GM12878 (cell line): ENCODE results near the gene R3HDM2. TPM values are rescaled to one million over a fixed set of nuclear protein-coding genes. Genes with fewer than 3 reads are reported as not detected.

Experiments used
- ATAC-seq: fragments of 200-7000 bp; cut with Tn5 transposase; 3 replicates; pipeline ENCODE4 v1.9.1; 2020; ENCODE audit warnings: mild to moderate bottlenecking, moderate library complexity
- BruUV-seq: library from RNA; stranded (reverse); fragments of 400-500 nt; replicated peaks from 2 replicates; lab custom pipeline; 2021; lab: Mats Ljungman, UMichigan
- CTCF ChIA-PET: fragments of 300-600 bp; sonication (Branson Sonifier 250); formaldehyde crosslinking; extraction: SDS; loops from one replicate; lab custom pipeline; 2021; ENCODE audit warnings: inconsistent platforms; lab: Yijun Ruan, JAX
- POLR2A ChIA-PET: fragments of 350-600 bp; formaldehyde crosslinking; extraction: SDS; loops from one replicate; lab custom pipeline; 2021; ENCODE audit warnings: inconsistent platforms; lab: Charles Lee
- RAD21 ChIA-PET: fragments of 300-600 bp; sonication (Branson Sonifier 250); formaldehyde crosslinking; loops from one replicate; lab custom pipeline; 2023; ENCODE audit warnings: antibody characterized with exemption; ENCODE audit not compliant: unreplicated experiment; lab: Charles Lee
- SMC1A ChIA-PET: fragments of 300-600 bp; sonication (Branson Sonifier 250); formaldehyde crosslinking; loops from one replicate; lab custom pipeline; 2023; ENCODE audit not compliant: unreplicated experiment, uncharacterized antibody; lab: Charles Lee
- DNase-seq: peaks from one replicate; pipeline ENCODE4 v3.0.0-alpha.2; 2011; ENCODE audit warnings: low read depth, low spot score
- FAIRE-seq: peaks from 3 replicates; lab custom pipeline; 2011; peaks lifted over from hg19 to GRCh38; lab: Jason Lieb, UNC
- H2AFZ ChIP-seq: 2 replicates; pipeline ENCODE4 v1.6.0; 2011; ENCODE audit warnings: low read depth, low read length, control low read depth; ENCODE audit not compliant: control insufficient read depth
- H3K27ac ChIP-seq: 2 replicates; pipeline ENCODE4 v1.5.1; 2011; ENCODE audit warnings: control low read depth; ENCODE audit not compliant: control insufficient read depth, insufficient read depth
- H3K27me3 ChIP-seq, 2 experiments: replicated peaks in 1 of 2; 2 replicates each; pipeline versions ENCODE4 v1.6.0 to v1.6.1; 2011; ENCODE audit warnings: low read length in 1 of 2; ENCODE audit not compliant: control insufficient read depth in 2 of 2, insufficient read depth in 2 of 2
- H3K36me3 ChIP-seq, 2 experiments: 2 replicates each; pipeline ENCODE4 v1.5.1; 2011; ENCODE audit warnings: low read length in 1 of 2; ENCODE audit not compliant: control insufficient read depth in 2 of 2, insufficient read depth in 2 of 2
- H3K4me1 ChIP-seq: 2 replicates; pipeline ENCODE4 v1.6.1; 2011; ENCODE audit warnings: mild to moderate bottlenecking, low read length, moderate library complexity, mixed read lengths; ENCODE audit not compliant: control insufficient read depth, insufficient read depth
- H3K4me2 ChIP-seq: 2 replicates; pipeline ENCODE4 v1.6.0; 2011; ENCODE audit warnings: control low read depth; ENCODE audit not compliant: control insufficient read depth, insufficient read depth
- H3K4me3 ChIP-seq: fragments of 200-600 bp; sonication (generic); 2 replicates; pipeline ENCODE4 v1.5.1; 2016
- H3K79me2 ChIP-seq: 2 replicates; pipeline ENCODE4 v1.6.0; 2011; ENCODE audit warnings: low read length; ENCODE audit not compliant: control insufficient read depth, insufficient read depth
- H3K9ac ChIP-seq: 2 replicates; pipeline ENCODE4 v1.8.0; 2011; ENCODE audit warnings: low read length, control low read depth, mixed read lengths; ENCODE audit not compliant: control insufficient read depth, insufficient read depth
- H3K9me3 ChIP-seq: replicated peaks from 3 replicates; pipeline ENCODE4 v1.5.1; 2011; ENCODE audit warnings: mild to moderate bottlenecking, low read length; ENCODE audit not compliant: control insufficient read depth, insufficient read depth
- H4K20me1 ChIP-seq: 2 replicates; pipeline ENCODE4 v1.6.0; 2011; ENCODE audit not compliant: control insufficient read depth, insufficient read depth
- BCL11A ChIP-seq: IDR thresholded peaks from 2 replicates; pipeline ENCODE4 v1.6.1; 2011; ENCODE audit warnings: low read depth, low read length
- BHLHE40 ChIP-seq, 2 experiments: fragments of 450-650 bp in 1 of 2; IDR thresholded peaks; 2 replicates each; pipeline ENCODE4 v1.6.1; 2011 to 2017; ENCODE audit warnings: low read depth in 2 of 2, borderline replicate concordance in 1 of 2, improper control_type of control experiment in 1 of 2, low read length in 1 of 2, mild to moderate bottlenecking in 1 of 2
- CHD2 ChIP-seq: IDR thresholded peaks from 2 replicates; pipeline ENCODE4 v1.6.1; 2011; ENCODE audit warnings: low read depth, low read length, improper control_type of control experiment, borderline replicate concordance
- CTCF ChIP-seq, 3 experiments: IDR thresholded peaks in 2 of 3; conservative IDR thresholded peaks in 1 of 3; 2 replicates each; pipeline ENCODE4 v1.5.1; 2011; ENCODE audit warnings: low read depth in 3 of 3, low read length in 3 of 3, mild to moderate bottlenecking in 3 of 3, control low read depth in 2 of 3, moderate library complexity in 2 of 3, inconsistent platforms in 1 of 3, mixed read lengths in 1 of 3; ENCODE audit not compliant: control insufficient read depth in 2 of 3, insufficient read depth in 1 of 3; ENCODE audit errors: extremely low read depth in 1 of 3
- MAX ChIP-seq: IDR thresholded peaks from 2 replicates; pipeline ENCODE4 v1.6.1; 2012; ENCODE audit warnings: low read depth, low read length, improper control_type of control experiment
- NR2F1 ChIP-seq: fragments of 450-650 bp; conservative IDR thresholded peaks from 2 replicates; pipeline ENCODE4 v1.6.1; 2017; ENCODE audit warnings: mild to moderate bottlenecking
- POLR2A ChIP-seq: IDR thresholded peaks from 2 replicates; pipeline ENCODE4 v1.6.1; 2011; ENCODE audit warnings: low read depth, mild to moderate bottlenecking, low read length
- POLR2AphosphoS5 ChIP-seq: IDR thresholded peaks from 2 replicates; pipeline ENCODE4 v1.6.1; 2011; ENCODE audit warnings: mild to moderate bottlenecking, low read length, inconsistent platforms
- RUNX3 ChIP-seq: IDR thresholded peaks from 2 replicates; pipeline ENCODE4 v1.6.1; 2012; ENCODE audit warnings: low read length, inconsistent platforms
- SMARCA5 ChIP-seq: fragments of 450-650 bp; IDR thresholded peaks from 2 replicates; pipeline ENCODE4 v1.6.1; 2017; ENCODE audit warnings: mild to moderate bottlenecking
- SMC3 ChIP-seq: IDR thresholded peaks from 2 replicates; pipeline ENCODE4 v1.6.1; 2011; ENCODE audit warnings: low read length, improper control_type of control experiment, borderline replicate concordance
- SP1 ChIP-seq: IDR thresholded peaks from one replicate; pipeline ENCODE4 v1.6.1; 2011; ENCODE audit warnings: low read depth, low read length
- SREBF1 ChIP-seq: IDR thresholded peaks from 2 replicates; pipeline ENCODE4 v1.6.1; 2012; ENCODE audit warnings: mild to moderate bottlenecking, low read length
- YY1 ChIP-seq: IDR thresholded peaks from 2 replicates; pipeline ENCODE4 v1.6.1; 2011; ENCODE audit warnings: low read depth, mild to moderate bottlenecking, low read length
- WGBS: methylation state at CpG from one replicate; pipeline ENCODE4 v1.1.6; 2016; ENCODE audit warnings: low lambda C conversion rate; ENCODE audit not compliant: insufficient replicate concordance, insufficient coverage; ENCODE audit errors: missing lambda C conversion rate; 5-methylcytosine and 5-hydroxymethylcytosine counted together
- in situ Hi-C: fragments of 300-500 bp; cut with MboI; formaldehyde crosslinking; loops from 9 replicates; pipeline ENCODE4 v1.14.3; 2018; ENCODE audit warnings: mixed read lengths
- intact Hi-C: fragments of 100-400 bp; cut with micrococcal nuclease; formaldehyde crosslinking; loops from one replicate; pipeline ENCODE4 v1.14.2; 2022; ENCODE audit not compliant: unreplicated experiment
- polyA plus RNA-seq, 11 experiments: library from polyadenylated mRNA; depleted of rRNA in 4 of 11; unstranded in 6 of 11; stranded (reverse) in 5 of 11; fragments of >200 nt; fragmentation: Nextera tagmentation in 4 of 11; fragmentation: Illumina TruSeq in 1 of 11; extraction: Ambion mirVana in 4 of 11; extraction: Trizol in 1 of 11; gene quantifications; 1 replicate in 1 of 11; 2 replicates in 10 of 11; pipeline versions ENCODE4 v1.2.1 to v1.2.3, GENCODE V29; 2011 to 2016; ENCODE audit warnings: inconsistent platforms in 2 of 11, missing spikeins in 2 of 11, low read depth in 1 of 11
- total RNA-seq, 4 experiments: library from RNA; depleted of rRNA in 3 of 4; stranded (reverse); fragments of >200 nt in 3 of 4; fragmentation: Illumina TruSeq in 1 of 4; extraction: Trizol in 1 of 4; gene quantifications; 2 replicates each; pipeline versions ENCODE4 v1.2.1 to v1.2.3, GENCODE V29; 2013 to 2021
- TF ChIP-seq, protein P1 (sequence below): fragments of 450-650 bp; IDR thresholded peaks from 2 replicates; pipeline ENCODE4 v1.6.1; 2018; ENCODE audit warnings: borderline replicate concordance, mild to moderate bottlenecking; ENCODE audit not compliant: partially characterized antibody
- TF ChIP-seq, protein P2 (sequence below): fragments of 450-650 bp; IDR thresholded peaks from 2 replicates; pipeline ENCODE4 v1.6.1; 2017; ENCODE audit warnings: low read depth, mild to moderate bottlenecking, moderate library complexity

R3HDM2 gene
- total and polyA plus RNA-seq, 10 of the 15 experiments (the other 5 are each of a cell fraction or from before 2014, with no cell fraction given): 4.6 to 26.1 (median 11.2) TPM

GRCh38 chr12:57476162-57476992, 45.5 kb upstream of the R3HDM2 start:
- no peaks in the 10 kb centered on the region for H3K9me3 ChIP-seq
- peak overlapping the region; percentile 99 for H3K4me2 ChIP-seq
- H3K9ac ChIP-seq: peak overlapping the region; percentile 74
- peak; percentile 62 for ATAC-seq
- intact Hi-C loops (loop anchor here (5.0 to 10.0 kb wide), 2 partner anchors 46 to 278 kb away; partner anchors contain the start of genes CDK4, DDIT3, MARCHF9 and MBD6), in situ Hi-C loops (no loop called here)
- RAD21 ChIA-PET: interaction anchor here (0.6 to 2.0 kb wide), 10 partner anchors 11 to 1659 kb away, joined by 3 to 15 read pairs (median 4); partner anchors contain the start of genes DDIT3, GLI1, INHBE and MARS1
- POLR2A ChIA-PET: interaction anchor here (0.6 to 2.5 kb wide), 10 partner anchors 9 to 247 kb away, joined by 3 to 16 read pairs (median 8); partner anchors contain the start of genes DCTN2, DDIT3, INHBE and SHMT2
- peaks cover 44% of the 10 kb centered on the region for H3K79me2 ChIP-seq
- BruUV-seq: no TSS peak
- no peak for FAIRE-seq
- H3K36me3 ChIP-seq: peaks cover 1 to 25% of the 10 kb centered on the region in 2 experiments
- no peak for DNase-seq
- peaks cover 34% of the 10 kb centered on the region for H3K4me1 ChIP-seq
- SMC1A ChIA-PET: interaction anchor here (0.6 to 2.2 kb wide), 9 partner anchors 10 to 158 kb away, joined by 3 to 18 read pairs (median 8); partner anchors contain the start of genes DCTN2, DDIT3 and GLI1
- H3K27me3 ChIP-seq: no peaks in the 10 kb centered on the region
- peak overlapping the region; percentile 92 for H3K4me3 ChIP-seq
- WGBS: under 1% methylated on average over 29 of the region's 29 CpGs
- H4K20me1 ChIP-seq: no peaks in the 10 kb centered on the region
- H3K27ac ChIP-seq: peak overlapping the region; percentile 85
- CTCF ChIA-PET: interaction anchor here (0.6 to 8.1 kb wide), 16 partner anchors 10 to 840 kb away, joined by 3 to 114 read pairs (median 4); partner anchors contain the start of genes DDIT3, GLI1 and INHBE
- peak overlapping the region; percentile 80 for H2AFZ ChIP-seq
- TF ChIP-seq SMARCA5: peak; percentile 98
- TF ChIP-seq, protein P1, sequence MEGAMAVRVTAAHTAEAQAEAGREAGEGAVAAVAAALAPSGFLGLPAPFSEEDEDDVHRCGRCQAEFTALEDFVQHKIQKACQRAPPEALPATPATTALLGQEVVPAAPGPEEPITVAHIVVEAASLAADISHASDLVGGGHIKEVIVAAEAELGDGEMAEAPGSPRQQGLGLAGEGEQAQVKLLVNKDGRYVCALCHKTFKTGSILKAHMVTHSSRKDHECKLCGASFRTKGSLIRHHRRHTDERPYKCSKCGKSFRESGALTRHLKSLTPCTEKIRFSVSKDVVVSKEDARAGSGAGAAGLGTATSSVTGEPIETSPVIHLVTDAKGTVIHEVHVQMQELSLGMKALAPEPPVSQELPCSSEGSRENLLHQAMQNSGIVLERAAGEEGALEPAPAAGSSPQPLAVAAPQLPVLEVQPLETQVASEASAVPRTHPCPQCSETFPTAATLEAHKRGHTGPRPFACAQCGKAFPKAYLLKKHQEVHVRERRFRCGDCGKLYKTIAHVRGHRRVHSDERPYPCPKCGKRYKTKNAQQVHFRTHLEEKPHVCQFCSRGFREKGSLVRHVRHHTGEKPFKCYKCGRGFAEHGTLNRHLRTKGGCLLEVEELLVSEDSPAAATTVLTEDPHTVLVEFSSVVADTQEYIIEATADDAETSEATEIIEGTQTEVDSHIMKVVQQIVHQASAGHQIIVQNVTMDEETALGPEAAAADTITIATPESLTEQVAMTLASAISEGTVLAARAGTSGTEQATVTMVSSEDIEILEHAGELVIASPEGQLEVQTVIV: no peak
- TF ChIP-seq NR2F1: peak; percentile 41; the same call in 1 of the 2 replicates
- peak in 1 of 2 experiments; percentile 66; a peak in 1 of 4 replicates for TF ChIP-seq BHLHE40 (IDR thresholded peaks at IDR 0.05; ENCODE audit: borderline replicate concordance in 1 of 2, low read depth in 2 of 2, low read length in 1 of 2)
- 0 out of 2 replicates have a peak, but pooled peaks have one; percentile 10 for TF ChIP-seq YY1
- TF ChIP-seq, protein P2, sequence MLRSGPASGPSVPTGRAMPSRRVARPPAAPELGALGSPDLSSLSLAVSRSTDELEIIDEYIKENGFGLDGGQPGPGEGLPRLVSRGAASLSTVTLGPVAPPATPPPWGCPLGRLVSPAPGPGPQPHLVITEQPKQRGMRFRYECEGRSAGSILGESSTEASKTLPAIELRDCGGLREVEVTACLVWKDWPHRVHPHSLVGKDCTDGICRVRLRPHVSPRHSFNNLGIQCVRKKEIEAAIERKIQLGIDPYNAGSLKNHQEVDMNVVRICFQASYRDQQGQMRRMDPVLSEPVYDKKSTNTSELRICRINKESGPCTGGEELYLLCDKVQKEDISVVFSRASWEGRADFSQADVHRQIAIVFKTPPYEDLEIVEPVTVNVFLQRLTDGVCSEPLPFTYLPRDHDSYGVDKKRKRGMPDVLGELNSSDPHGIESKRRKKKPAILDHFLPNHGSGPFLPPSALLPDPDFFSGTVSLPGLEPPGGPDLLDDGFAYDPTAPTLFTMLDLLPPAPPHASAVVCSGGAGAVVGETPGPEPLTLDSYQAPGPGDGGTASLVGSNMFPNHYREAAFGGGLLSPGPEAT: peak; percentile 34; the same call in 1 of the 2 replicates
- TF ChIP-seq SP1: no peak
- TF ChIP-seq POLR2AphosphoS5: peak; percentile 72; the same call in 1 of the 2 replicates
- peak; percentile 48 to 81 (median 72) for TF ChIP-seq CTCF (IDR thresholded peaks at IDR 0.05 in 2 of 3, conservative IDR thresholded peaks at IDR 0.05 in 1 of 3; ENCODE audit: control insufficient read depth in 2 of 3, extremely low read depth in 1 of 3, insufficient read depth in 1 of 3, low read depth in 3 of 3, low read length in 3 of 3)
- TF ChIP-seq POLR2A: peak; percentile 73
- peak; percentile 6; the same call in 1 of the 2 replicates for TF ChIP-seq SMC3
- TF ChIP-seq BCL11A: 0 out of 2 replicates have a peak, but pooled peaks have one; percentile 2
- peak; percentile 24; the same call in 1 of the 2 replicates for TF ChIP-seq RUNX3
- no peak for TF ChIP-seq SREBF1
- TF ChIP-seq MAX: 0 out of 2 replicates have a peak, but pooled peaks have one; percentile 9
- 0 out of 2 replicates have a peak, but pooled peaks have one; percentile 9 for TF ChIP-seq CHD2
